T follicular helper cell (primary cell): Measurements from ENCODE around the gene SAE1.

ENCODE experiments used
- DNase-seq: peaks from one replicate; pipeline ENCODE4 v3.0.0-alpha.2; 2020; ENCODE audit warnings: low read depth

Gene SAE1

GRCh38 chr19:47221080-47221841, 90.6 kb downstream of the SAE1 start:
- no peak for DNase-seq

DNA sequence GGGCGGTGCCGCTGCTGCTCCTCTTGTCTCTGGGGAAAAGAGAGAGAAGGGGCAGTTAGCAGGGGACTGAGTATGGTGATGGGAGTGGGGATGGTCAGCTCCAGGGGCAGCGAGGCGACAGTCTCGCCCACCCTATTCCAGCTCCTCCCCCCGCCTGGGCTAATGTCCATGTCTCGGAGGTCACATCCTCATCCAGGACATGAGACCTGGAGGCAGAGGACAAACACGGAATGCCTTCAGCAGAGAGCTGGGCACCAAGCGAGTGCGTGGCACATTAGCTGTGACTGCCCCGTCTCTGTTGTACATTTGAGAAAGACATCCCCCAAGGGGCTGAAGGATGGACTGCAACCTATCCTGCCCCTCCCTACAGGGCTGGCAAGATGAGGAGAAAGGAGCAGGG, 91.3 kb downstream of the SAE1 start:
- no peak for DNase-seq

GRCh38 chr19:47225746-47226425, 95.3 kb downstream of the SAE1 start:
- peak; percentile 81 for DNase-seq

GRCh38 chr19:47226426-47227351, 96.1 kb downstream of the SAE1 start:
- no peak for DNase-seq

DNA sequence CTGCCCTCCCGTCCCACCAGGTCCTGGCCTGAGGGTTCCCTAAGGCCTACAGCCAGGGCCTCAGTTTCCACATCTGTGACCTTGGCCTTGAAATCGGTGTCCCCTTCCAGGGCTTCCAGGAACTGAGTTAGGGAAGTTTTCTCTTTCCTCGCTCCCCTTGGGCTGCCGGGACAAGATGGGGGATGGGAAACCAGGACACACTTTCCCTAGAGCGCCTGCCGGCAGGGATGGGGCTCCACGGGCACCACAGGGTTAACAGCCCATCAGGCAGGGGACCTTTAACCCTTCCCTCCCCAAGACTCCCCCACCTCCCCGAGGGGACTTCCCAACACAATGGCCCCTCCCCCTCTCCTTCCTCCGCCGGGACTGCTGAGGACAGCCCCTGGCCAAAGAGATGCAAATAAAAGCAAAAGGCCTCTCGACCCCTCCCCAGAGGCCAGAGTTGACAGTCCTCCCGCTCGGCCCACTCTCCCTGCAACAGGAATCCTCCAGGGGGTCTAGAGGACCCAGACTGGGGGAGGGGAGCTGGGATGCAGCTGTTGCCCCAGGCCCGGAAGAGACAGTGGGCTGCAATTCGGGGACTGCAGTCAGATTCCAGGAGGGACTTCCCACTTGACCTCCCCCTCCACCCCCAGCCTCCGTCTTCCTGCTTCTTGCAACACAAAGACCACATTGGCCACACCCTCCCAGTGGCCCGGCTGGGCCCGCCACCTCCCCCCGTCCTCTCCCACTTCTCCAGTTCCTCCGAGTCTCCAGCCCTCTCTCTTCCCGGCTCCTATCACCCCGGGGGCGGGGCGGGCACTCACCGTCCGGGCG, 96.9 kb downstream of the SAE1 start:
- no peak for DNase-seq

GRCh38 chr19:47228168-47228936, 97.7 kb downstream of the SAE1 start:
- peak; percentile 22 for DNase-seq

- no peak for DNase-seq
These were observed 98.5 kb downstream of the SAE1 start for GRCh38 chr19:47228937-47229675.

DNA sequence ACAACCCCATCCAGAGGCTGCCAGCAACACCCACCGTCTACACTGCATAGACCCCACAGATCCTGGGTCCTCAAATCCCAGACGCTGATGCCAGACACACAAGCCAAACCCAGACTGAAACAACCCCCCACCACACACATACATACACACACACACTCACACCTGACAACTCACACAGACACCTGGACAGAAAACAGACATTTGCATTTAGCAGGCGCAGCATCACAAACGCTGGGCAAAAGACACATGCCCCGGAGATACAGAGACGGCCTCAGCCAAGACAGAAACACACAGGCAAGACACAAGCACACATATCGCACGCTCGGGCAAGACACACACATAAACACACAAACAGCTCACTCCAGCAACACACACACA, 99.0 kb downstream of the SAE1 start:
- no peak for DNase-seq

GRCh38 chr19:47230054-47230920, 99.7 kb downstream of the SAE1 start:
- peak; percentile 74 for DNase-seq

- no peak for DNase-seq
These were observed 100.2 kb downstream of the SAE1 start, which contains the start of gene BBC3 for GRCh38 chr19:47230921-47231214. Gene BBC3, minus strand, starts transcription at chr19:47231199. Its CDS starts 2,768 bp downstream, at chr19:47228431.

GRCh38 chr19:47231215-47232054, 100.8 kb downstream of the SAE1 start:
- DNase-seq, result peak; percentile 90

- no peak for DNase-seq
These were observed 102.0 kb downstream of the SAE1 start for GRCh38 chr19:47232422-47233211.

- no peak for DNase-seq
These were observed 105.5 kb downstream of the SAE1 start for GRCh38 chr19:47236072-47236675.

DNA sequence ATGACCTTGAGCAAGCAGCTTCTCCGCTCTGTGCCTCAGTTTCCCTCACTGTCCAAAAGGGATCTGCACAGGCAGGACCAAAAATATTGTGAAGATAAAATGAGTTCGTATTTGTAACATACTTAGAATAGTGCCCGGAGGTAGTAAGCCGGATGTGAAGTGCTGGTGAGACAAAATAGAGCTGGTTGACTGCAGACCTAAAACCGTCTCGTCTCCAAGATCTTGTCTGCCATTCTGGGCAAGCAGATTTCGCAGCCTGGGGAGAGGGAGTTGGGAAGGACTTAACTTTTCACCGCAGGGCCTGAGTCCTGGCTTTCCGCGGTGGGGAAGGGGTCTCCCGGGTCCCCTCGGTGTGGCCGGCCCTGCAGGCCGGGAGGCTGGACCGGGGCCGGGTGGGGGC, 108.5 kb downstream of the SAE1 start:
- no peak for DNase-seq

DNA sequence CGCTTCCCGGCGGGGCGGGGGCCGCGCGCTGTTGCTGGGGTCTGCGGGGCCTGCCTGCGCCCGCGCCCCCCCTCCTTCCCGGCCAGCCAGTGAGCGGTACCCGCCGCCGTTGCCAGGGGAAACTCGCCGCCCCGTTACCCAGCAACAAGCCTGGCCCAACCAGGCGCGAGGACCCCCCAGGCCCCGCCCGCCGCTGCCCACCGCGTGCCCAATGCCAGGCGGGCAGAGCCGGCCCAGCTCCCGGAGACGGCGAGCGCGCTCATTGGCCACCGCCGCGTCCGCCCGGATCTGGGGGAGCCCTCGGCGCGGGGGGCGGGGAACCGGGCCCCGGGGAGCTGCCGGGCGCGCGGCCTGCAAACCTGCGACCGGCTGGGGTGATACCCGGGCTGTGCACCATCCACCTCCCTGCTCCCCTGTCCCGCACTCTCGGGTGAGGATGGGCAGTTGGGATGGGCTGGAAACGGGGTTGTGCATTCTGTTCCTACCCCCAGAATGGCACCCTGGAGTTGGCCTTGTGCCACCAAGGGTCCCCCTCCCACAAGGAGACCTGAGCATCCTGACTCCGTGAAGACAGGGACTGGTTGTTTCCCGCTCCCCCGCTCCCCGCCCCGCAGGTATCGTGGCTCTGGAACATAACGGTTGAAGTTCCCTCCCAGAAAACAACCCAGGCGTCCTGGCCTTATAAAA, 109.1 kb downstream of the SAE1 start:
- peak; percentile 53 for DNase-seq

- no peak for DNase-seq
These were observed 109.9 kb downstream of the SAE1 start for GRCh38 chr19:47240556-47240955.
